Kidney (tissue), 14 donors: ENCODE measurements around the gene INTU. TPM values are rescaled to one million over a fixed set of nuclear protein-coding genes. Genes with fewer than 3 reads are reported as not detected.
A peak's percentile ranks its signal among the peaks of the same experiment; 100 is the strongest.

Source experiments
- DNase-seq, 5 donors: peaks; one replicate each; pipeline ENCODE4 v3.0.0-alpha.2; 2013 to 2020
- FAIRE-seq: peaks from 2 replicates; lab custom pipeline; 2012; peaks lifted over from hg19 to GRCh38; lab: Jason Lieb, UNC
- H3K27ac ChIP-seq, 2 donors: one replicate each; pipeline ENCODE4 v1.7.0; 2013; ENCODE audit warnings: low read depth in 2 of 2, low read length in 2 of 2, inconsistent platforms in 1 of 2
- H3K27me3 ChIP-seq: one replicate; pipeline ENCODE4 v1.7.1; 2013; ENCODE audit warnings: low read length, inconsistent platforms; ENCODE audit not compliant: control insufficient read depth, insufficient read depth
- H3K36me3 ChIP-seq, 3 donors: one replicate each; pipeline versions ENCODE4 v1.7.0 to v1.7.1; 2013; ENCODE audit warnings: low read length in 3 of 3, control low read depth in 1 of 3, inconsistent platforms in 1 of 3; ENCODE audit not compliant: insufficient read depth in 3 of 3, control insufficient read depth in 2 of 3
- H3K4me1 ChIP-seq, 3 donors: one replicate each; pipeline versions ENCODE4 v1.7.0 to v1.7.1; 2013; ENCODE audit warnings: low read length in 3 of 3, inconsistent platforms in 1 of 3, low read depth in 1 of 3; ENCODE audit not compliant: control insufficient read depth in 2 of 3, insufficient read depth in 2 of 3
- H3K4me3 ChIP-seq, 3 donors: one replicate each; pipeline versions ENCODE4 v1.7.0 to v1.8.1; 2013; ENCODE audit warnings: low read length in 3 of 3, control low read depth in 1 of 3, inconsistent platforms in 1 of 3
- H3K9ac ChIP-seq, 3 donors: one replicate each; pipeline versions ENCODE4 v1.7.0 to v1.7.1; 2013; ENCODE audit warnings: low read length in 3 of 3, control low read depth in 1 of 3, inconsistent platforms in 1 of 3
- H3K9me3 ChIP-seq, 3 donors: one replicate each; pipeline versions ENCODE4 v1.7.0 to v1.7.1; 2013; ENCODE audit warnings: low read length in 3 of 3, control low read depth in 1 of 3, inconsistent platforms in 1 of 3; ENCODE audit not compliant: control insufficient read depth in 2 of 3, insufficient read depth in 1 of 3
- CTCF ChIP-seq: IDR thresholded peaks from 3 replicates; pipeline ENCODE4 v1.5.1; 2012; ENCODE audit warnings: mild to moderate bottlenecking, moderate library complexity, borderline replicate concordance; ENCODE audit not compliant: insufficient read depth; ENCODE audit errors: extremely low read depth
- intact Hi-C: fragments of 100-400 bp; cut with DNase I; formaldehyde crosslinking; loops from one replicate; pipeline ENCODE4 v1.11.1; 2022
- polyA plus RNA-seq: library from polyadenylated mRNA; stranded (reverse); fragments of 350-450 nt; fragmentation: Illumina TruSeq; extraction: RNeasy Lipid Tissue Mini Kit (QIAGEN cat#74804); gene quantifications from one replicate; pipeline ENCODE4 v1.2.3, GENCODE V29; 2014; ENCODE audit warnings: low read depth, low replicate concordance; ENCODE audit not compliant: insufficient read depth
- total RNA-seq: library from RNA; stranded (reverse); fragmentation: NEBNext Ultra II Directional; extraction: Animal tissue kit (Norgen Biotek cat#: 25700); gene quantifications from one replicate; pipeline ENCODE4 v1.2.1, GENCODE V29; 2021
- donor health status: control.
- donor health status: control.
- donor health status: control.
- donor health status: control.
- donor health status: control.
- donor health status: DM: yes; HTN: yes; CAD: no.
- donor health status: Normal renal cell carcinoma (clear cell type).

The INTU gene
- total and polyA plus RNA-seq, 2 donors from 2014 or later: 2.6 to 8.3 TPM

DNA sequence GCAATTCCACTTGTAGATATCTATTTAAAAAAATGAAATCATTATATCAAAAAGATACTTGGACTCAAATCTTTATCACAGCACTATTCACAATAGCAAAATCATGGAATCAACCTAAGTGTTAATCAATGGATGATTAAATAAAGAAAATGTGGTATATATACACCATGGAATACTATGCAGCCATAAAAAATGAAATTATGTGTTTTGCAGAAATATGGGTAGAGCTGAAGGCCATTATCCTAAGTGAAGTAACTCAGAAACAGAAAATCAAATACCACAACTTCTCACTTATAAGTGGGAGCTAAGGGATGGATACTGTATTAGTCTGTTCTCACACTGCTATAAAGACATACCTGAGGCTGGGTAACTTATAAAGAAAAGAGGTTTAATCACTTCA is 14.3 kb upstream of the INTU start:
- H3K36me3 ChIP-seq: no peaks in the 10 kb centered on the region
- DNase-seq: no peak
- no peak overlapping the region for H3K27ac ChIP-seq
- H3K4me3 ChIP-seq: no peak overlapping the region
- H3K4me1 ChIP-seq: no peaks in the 10 kb centered on the region
- intact Hi-C loops: no loop called here
- no peaks in the 10 kb centered on the region for H3K9me3 ChIP-seq
- no peak overlapping the region for H3K9ac ChIP-seq
- TF ChIP-seq CTCF: no peak
- FAIRE-seq: no peak
- H3K27me3 ChIP-seq: peaks cover 2% of the 10 kb centered on the region

DNA sequence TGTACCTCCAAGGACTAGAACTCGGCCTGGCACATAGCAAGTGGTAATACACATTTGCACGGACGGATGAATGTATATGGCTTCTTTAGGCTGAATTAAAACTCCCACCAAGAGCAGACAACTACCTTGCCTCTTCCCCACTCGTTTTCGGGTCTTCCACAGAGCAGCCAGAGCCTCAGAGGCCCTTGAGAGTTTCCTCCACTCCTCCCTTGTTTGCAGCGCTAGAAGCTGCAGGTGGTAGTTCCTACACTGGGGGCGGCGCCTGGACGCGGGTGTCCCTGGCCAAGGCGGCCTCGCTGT is 10.2 kb upstream of the INTU start:
- intact Hi-C loops: no loop called here
- Histone ChIP-seq H3K9me3 (no peaks in the 10 kb centered on the region), H3K36me3 (no peaks in the 10 kb centered on the region), H3K4me3 (peak overlapping the region; percentile 31 to 65 (median 36)), H3K27me3 (peaks cover 2% of the 10 kb centered on the region), H3K4me1 (no peaks in the 10 kb centered on the region), H3K9ac (no peak overlapping the region), H3K27ac (no peak overlapping the region)
- FAIRE-seq (no peak), DNase-seq (no peak)
- no peak for TF ChIP-seq CTCF

DNA sequence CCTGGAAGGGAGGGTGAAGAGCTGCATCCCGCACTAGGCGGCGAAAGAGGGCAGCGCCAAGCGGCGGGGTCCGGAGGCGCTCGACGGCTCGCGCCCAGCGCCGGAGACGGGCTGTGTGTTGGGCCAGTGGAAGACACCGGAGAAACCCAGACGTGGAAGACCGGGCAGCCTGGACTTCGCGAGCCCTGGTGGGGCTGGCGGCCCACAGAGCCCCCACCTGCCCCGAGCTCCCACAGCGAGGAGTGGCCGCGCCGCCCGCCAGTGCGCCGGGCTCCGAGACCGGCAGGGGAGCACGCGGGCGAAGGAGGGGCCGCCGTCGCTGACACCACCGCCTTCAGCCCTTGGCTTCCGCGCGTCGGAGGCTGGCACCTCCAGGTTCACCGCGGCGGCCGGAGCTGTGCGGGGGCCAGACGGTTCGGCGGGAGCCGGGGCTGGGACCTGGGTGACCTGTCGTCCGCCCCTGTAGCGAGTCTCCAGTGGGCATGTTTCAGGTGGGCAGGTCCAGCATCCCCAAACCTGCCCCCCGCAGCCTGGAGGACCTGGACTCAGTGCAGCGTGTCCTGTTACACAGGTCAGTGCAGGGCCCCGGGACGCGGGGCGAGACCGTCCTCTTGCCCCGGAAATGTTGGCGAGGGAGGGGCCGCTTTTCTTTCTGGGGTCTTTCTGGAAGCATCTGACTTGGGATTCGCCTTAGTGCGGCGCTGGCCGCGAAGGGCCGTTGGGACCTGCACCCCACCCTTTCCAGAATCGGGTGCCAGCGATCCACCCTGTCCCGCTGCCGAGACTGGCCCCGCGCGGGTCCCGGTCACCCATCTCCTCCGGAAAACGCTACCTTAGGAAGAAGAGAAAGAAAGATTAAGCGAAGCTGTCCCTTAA is 9.6 kb upstream of the INTU start:
- intact Hi-C loops: no loop called here
- Histone ChIP-seq H3K4me1 (no peaks in the 10 kb centered on the region), H3K9ac (peak overlapping the region; percentile 13 to 35 (median 18)), H3K36me3 (no peaks in the 10 kb centered on the region), H3K27ac (no peak overlapping the region), H3K4me3 (peak overlapping the region; percentile 60 to 65 (median 62)), H3K27me3 (peaks cover 2% of the 10 kb centered on the region), H3K9me3 (no peaks in the 10 kb centered on the region)
- TF ChIP-seq CTCF: peak; percentile 30
- DNase-seq: peak; percentile 65 to 80 (median 74)
- no peak for FAIRE-seq
